Kidney (tissue), 14 donors: Measurements from ENCODE around the gene HNRNPM. TPM values are rescaled to one million over a fixed set of nuclear protein-coding genes. Genes with fewer than 3 reads are reported as not detected.
A peak's percentile ranks its signal among the peaks of the same experiment; 100 is the strongest.

Source experiments
- DNase-seq, 5 donors: peaks; one replicate each; pipeline ENCODE4 v3.0.0-alpha.2; 2013 to 2020
- FAIRE-seq: peaks from 2 replicates; lab custom pipeline; 2012; peaks lifted over from hg19 to GRCh38; lab: Jason Lieb, UNC
- H3K27ac ChIP-seq, 2 donors: one replicate each; pipeline ENCODE4 v1.7.0; 2013; ENCODE audit warnings: low read depth in 2 of 2, low read length in 2 of 2, inconsistent platforms in 1 of 2
- H3K27me3 ChIP-seq: one replicate; pipeline ENCODE4 v1.7.1; 2013; ENCODE audit warnings: low read length, inconsistent platforms; ENCODE audit not compliant: control insufficient read depth, insufficient read depth
- H3K36me3 ChIP-seq, 3 donors: one replicate each; pipeline versions ENCODE4 v1.7.0 to v1.7.1; 2013; ENCODE audit warnings: low read length in 3 of 3, control low read depth in 1 of 3, inconsistent platforms in 1 of 3; ENCODE audit not compliant: insufficient read depth in 3 of 3, control insufficient read depth in 2 of 3
- H3K4me1 ChIP-seq, 3 donors: one replicate each; pipeline versions ENCODE4 v1.7.0 to v1.7.1; 2013; ENCODE audit warnings: low read length in 3 of 3, inconsistent platforms in 1 of 3, low read depth in 1 of 3; ENCODE audit not compliant: control insufficient read depth in 2 of 3, insufficient read depth in 2 of 3
- H3K4me3 ChIP-seq, 3 donors: one replicate each; pipeline versions ENCODE4 v1.7.0 to v1.8.1; 2013; ENCODE audit warnings: low read length in 3 of 3, control low read depth in 1 of 3, inconsistent platforms in 1 of 3
- H3K9ac ChIP-seq, 3 donors: one replicate each; pipeline versions ENCODE4 v1.7.0 to v1.7.1; 2013; ENCODE audit warnings: low read length in 3 of 3, control low read depth in 1 of 3, inconsistent platforms in 1 of 3
- H3K9me3 ChIP-seq, 3 donors: one replicate each; pipeline versions ENCODE4 v1.7.0 to v1.7.1; 2013; ENCODE audit warnings: low read length in 3 of 3, control low read depth in 1 of 3, inconsistent platforms in 1 of 3; ENCODE audit not compliant: control insufficient read depth in 2 of 3, insufficient read depth in 1 of 3
- intact Hi-C: fragments of 100-400 bp; cut with DNase I; formaldehyde crosslinking; loops from one replicate; pipeline ENCODE4 v1.11.1; 2022
- polyA plus RNA-seq: library from polyadenylated mRNA; stranded (reverse); fragments of 350-450 nt; fragmentation: Illumina TruSeq; extraction: RNeasy Lipid Tissue Mini Kit (QIAGEN cat#74804); gene quantifications from one replicate; pipeline ENCODE4 v1.2.3, GENCODE V29; 2014; ENCODE audit warnings: low read depth, low replicate concordance; ENCODE audit not compliant: insufficient read depth
- total RNA-seq: library from RNA; stranded (reverse); fragmentation: NEBNext Ultra II Directional; extraction: Animal tissue kit (Norgen Biotek cat#: 25700); gene quantifications from one replicate; pipeline ENCODE4 v1.2.1, GENCODE V29; 2021
- TF ChIP-seq, protein P1 (sequence below): IDR thresholded peaks from 3 replicates; pipeline ENCODE4 v1.5.1; 2012; ENCODE audit warnings: mild to moderate bottlenecking, moderate library complexity, borderline replicate concordance; ENCODE audit not compliant: insufficient read depth; ENCODE audit errors: extremely low read depth
- donor health status: control.
- donor health status: control.
- donor health status: control.
- donor health status: control.
- donor health status: control.
- donor health status: DM: yes; HTN: yes; CAD: no.
- donor health status: Normal renal cell carcinoma (clear cell type).

HNRNPM gene
- total and polyA plus RNA-seq, 2 donors from 2014 or later, result 103 to 164 TPM

DNA sequence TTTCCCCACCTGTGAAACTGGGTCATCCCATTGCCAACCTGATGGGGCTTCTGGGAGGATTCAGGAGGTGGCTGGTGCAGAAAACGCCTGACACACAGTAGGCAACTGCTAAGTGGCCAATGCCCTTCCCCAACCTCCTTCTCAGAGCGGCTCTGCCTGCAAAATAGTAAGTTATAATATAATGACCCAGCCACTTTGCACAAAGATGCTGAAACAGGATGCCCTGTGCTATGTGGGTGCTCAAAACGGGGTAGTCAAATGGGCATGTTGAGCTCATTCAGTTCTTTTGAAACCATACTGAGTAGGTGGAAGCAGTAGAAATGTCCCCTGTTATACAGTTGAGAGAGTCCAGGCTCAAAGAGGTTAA is 31.2 kb upstream of the HNRNPM start:
- H3K9me3 ChIP-seq, result no peaks in the 10 kb centered on the region
- peak overlapping the region; percentile 31 to 85 (median 78) for H3K4me3 ChIP-seq
- intact Hi-C loops, result loop anchor here (10.0 kb wide), 1 partner anchor 91 kb away; the partner anchor contains the start of gene PRAM1
- peak overlapping the region in 1 of 2 donors; percentile 14 for H3K27ac ChIP-seq
- TF ChIP-seq, protein P1, sequence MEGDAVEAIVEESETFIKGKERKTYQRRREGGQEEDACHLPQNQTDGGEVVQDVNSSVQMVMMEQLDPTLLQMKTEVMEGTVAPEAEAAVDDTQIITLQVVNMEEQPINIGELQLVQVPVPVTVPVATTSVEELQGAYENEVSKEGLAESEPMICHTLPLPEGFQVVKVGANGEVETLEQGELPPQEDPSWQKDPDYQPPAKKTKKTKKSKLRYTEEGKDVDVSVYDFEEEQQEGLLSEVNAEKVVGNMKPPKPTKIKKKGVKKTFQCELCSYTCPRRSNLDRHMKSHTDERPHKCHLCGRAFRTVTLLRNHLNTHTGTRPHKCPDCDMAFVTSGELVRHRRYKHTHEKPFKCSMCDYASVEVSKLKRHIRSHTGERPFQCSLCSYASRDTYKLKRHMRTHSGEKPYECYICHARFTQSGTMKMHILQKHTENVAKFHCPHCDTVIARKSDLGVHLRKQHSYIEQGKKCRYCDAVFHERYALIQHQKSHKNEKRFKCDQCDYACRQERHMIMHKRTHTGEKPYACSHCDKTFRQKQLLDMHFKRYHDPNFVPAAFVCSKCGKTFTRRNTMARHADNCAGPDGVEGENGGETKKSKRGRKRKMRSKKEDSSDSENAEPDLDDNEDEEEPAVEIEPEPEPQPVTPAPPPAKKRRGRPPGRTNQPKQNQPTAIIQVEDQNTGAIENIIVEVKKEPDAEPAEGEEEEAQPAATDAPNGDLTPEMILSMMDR, result no peak
- H3K36me3 ChIP-seq, result no peaks in the 10 kb centered on the region
- H3K27me3 ChIP-seq, result no peaks in the 10 kb centered on the region
- H3K4me1 ChIP-seq, result peaks cover 0 to 6% (median 0%) of the 10 kb centered on the region in 3 donors
- DNase-seq (no peak), FAIRE-seq (no peak)
- peak overlapping the region in 2 of 3 donors; percentile 63 to 69 for H3K9ac ChIP-seq

DNA sequence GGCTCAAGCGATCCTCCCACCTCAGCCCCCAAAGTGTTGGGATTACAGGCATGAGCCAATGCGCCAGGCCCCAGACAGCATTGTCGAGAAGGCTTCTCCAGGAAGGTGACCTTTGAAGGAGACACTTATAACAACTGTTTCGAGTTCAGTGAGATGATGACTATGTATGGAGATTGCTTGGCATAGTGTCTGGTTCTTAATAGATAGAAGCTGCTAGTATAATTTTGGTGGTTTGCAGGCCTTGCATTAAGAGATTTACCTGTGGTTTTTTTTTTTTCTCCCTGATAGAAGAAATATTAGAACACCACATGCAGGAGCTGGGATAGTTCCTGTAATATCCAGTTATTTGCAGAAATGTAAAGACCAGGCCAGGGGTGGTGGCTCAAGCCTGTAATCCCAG is 28.0 kb upstream of the HNRNPM start:
- peaks cover 0 to 6% (median 0%) of the 10 kb centered on the region in 3 donors for H3K4me1 ChIP-seq
- H3K27ac ChIP-seq, result no peak overlapping the region
- TF ChIP-seq, protein P1, result no peak

DNA sequence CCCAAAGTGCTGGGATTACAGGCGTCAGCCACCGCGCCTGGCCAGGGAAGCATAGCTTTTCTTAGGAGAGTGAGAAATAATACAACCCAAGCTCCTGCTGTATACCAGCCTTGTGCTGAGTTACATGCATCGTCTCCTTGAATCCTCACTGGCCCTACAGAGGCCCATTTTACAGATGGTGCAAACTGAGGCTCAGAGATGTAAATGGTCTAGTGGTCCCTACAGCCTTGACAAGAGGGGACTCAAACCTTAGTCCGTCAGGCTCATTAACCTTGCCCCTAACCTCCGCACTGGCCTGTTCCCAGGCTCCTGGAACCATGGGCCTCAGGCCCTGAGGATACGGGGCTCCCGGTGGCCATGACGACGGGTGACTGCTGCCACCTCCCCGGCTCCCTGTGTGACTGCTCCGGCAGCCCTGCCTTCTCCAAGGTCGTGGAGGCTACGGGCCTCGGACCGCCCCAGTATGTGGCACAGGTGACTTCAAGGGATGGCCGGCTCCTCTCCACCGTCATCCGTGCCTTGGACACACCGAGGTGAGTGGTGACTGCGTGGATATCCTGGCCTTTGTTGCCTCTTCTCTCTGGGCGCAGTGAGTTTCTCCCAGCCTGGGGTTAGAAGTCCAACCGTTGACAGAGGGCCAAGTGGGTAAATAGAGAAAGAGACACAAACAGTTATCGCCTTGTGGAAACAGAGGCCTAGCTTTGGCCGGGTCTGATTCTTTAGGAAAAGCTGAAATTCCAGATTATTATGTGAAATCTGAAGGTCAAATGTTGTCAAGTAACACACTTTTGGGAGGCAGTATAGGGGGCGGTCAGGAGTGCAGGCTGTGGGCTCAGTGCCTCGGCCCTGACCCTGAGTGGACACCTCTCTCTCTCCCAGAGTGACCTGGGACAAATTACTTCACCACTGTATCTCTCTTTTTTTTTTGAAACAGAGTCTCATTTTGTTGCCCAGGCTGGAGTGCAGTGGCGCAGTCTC is 23.0 kb upstream of the HNRNPM start:
- H3K27ac ChIP-seq, result no peak overlapping the region
- DNase-seq, result no peak
- H3K36me3 ChIP-seq, result no peaks in the 10 kb centered on the region
- no peaks in the 10 kb centered on the region for H3K9me3 ChIP-seq
- intact Hi-C loops, result no loop called here
- FAIRE-seq, result no peak
- TF ChIP-seq, protein P1, result no peak
- H3K4me1 ChIP-seq, result peaks cover 0 to 2% (median 0%) of the 10 kb centered on the region in 3 donors
- no peak overlapping the region for H3K4me3 ChIP-seq
- H3K27me3 ChIP-seq, result no peaks in the 10 kb centered on the region
- H3K9ac ChIP-seq, result no peak overlapping the region

More for the DNA sequence above, 28.0 kb upstream of the HNRNPM start:
- no peak overlapping the region for H3K4me3 ChIP-seq
- H3K27me3 ChIP-seq, result no peaks in the 10 kb centered on the region
- no peak overlapping the region for H3K9ac ChIP-seq
- intact Hi-C loops, result loop anchor here (10.0 kb wide), 1 partner anchor 88 kb away; the partner anchor contains the start of gene PRAM1
- DNase-seq (no peak), FAIRE-seq (no peak)
- no peaks in the 10 kb centered on the region for H3K9me3 ChIP-seq
- no peaks in the 10 kb centered on the region for H3K36me3 ChIP-seq
